ENCODE data around the gene SMARCAD1.

- TF ChIP-seq CREB1 (IDR thresholded peaks at IDR 0.05; ENCODE audit: low read depth) (no peak), CEBPB (IDR thresholded peaks at IDR 0.05) (no peak), MAX (IDR thresholded peaks at IDR 0.05) (no peak), RAD21 (IDR thresholded peaks at IDR 0.05; ENCODE audit: low read depth) (no peak), EP300 (IDR thresholded peaks at IDR 0.05; ENCODE audit: borderline replicate concordance) (no peak), REST (IDR thresholded peaks at IDR 0.05; ENCODE audit: low read depth) (no peak), ZBTB7A (IDR thresholded peaks at IDR 0.05; ENCODE audit: low read depth) (no peak), YY1 (IDR thresholded peaks at IDR 0.05; ENCODE audit: low read depth) (no peak), EGR1 (IDR thresholded peaks at IDR 0.05) (no peak), TAF1 (IDR thresholded peaks at IDR 0.05; ENCODE audit: low read depth) (no peak), TCF12 (IDR thresholded peaks at IDR 0.05; ENCODE audit: low read depth) (no peak), TEAD4 (IDR thresholded peaks at IDR 0.05) (no peak)
Measured at GRCh38 chr4:94285666-94286065, 78.0 kb downstream of the SMARCAD1 start.
